Activated CD4-positive, alpha-beta T cell treated with anti-CD3 and anti-CD28 coated beads, Interleukin-2, amount 50 U/mL, for 24 hours (primary cell): ENCODE data around the gene NME3.

Experiments
- DNase-seq, 2 donors: peaks; one replicate each; pipeline ENCODE4 v3.0.0-alpha.2; 2020; ENCODE audit warnings: low read depth in 1 of 2, low spot score in 1 of 2

The NME3 gene

DNA sequence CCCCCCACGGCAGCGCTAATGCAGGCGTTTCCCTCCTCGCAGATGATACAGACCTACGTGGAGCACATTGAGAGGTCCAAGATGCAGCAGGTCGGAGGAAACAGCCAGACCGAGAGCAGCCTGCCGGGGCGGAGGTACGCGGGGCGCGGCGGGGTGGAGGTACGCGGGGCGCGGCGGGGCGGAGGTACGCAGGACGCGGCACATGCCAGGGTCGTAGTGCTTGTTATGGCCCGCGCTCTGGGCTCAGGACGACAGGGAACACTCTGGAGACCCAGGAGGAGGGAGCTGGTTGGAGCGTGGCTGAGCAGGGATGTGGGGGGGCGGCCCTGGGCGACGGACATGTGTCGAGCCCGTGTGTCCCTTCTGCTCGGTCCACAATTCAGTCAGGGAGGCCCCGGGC lies 41.9 kb downstream of the NME3 start:
- no peak for DNase-seq

DNA sequence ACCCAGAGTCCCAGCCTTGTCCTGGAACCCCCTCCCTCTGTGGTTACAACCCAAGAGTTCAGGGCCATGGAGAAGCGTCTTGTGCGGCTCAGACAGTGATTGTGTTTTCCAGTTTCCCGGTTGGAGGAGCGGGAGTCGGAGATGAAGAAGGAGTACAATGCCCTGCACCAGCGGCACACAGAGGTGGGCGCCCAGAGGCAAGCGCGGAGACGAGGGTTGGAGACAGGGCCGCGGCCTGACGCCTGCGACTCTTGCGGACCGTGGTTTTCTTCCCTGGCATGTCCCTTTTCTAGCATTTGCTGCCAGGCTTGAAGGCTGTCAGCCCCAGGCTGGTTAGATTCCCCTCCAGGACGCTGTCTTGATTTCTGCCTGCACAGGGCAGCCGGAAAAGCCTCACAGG lies 42.3 kb downstream of the NME3 start:
- no peak for DNase-seq

DNA sequence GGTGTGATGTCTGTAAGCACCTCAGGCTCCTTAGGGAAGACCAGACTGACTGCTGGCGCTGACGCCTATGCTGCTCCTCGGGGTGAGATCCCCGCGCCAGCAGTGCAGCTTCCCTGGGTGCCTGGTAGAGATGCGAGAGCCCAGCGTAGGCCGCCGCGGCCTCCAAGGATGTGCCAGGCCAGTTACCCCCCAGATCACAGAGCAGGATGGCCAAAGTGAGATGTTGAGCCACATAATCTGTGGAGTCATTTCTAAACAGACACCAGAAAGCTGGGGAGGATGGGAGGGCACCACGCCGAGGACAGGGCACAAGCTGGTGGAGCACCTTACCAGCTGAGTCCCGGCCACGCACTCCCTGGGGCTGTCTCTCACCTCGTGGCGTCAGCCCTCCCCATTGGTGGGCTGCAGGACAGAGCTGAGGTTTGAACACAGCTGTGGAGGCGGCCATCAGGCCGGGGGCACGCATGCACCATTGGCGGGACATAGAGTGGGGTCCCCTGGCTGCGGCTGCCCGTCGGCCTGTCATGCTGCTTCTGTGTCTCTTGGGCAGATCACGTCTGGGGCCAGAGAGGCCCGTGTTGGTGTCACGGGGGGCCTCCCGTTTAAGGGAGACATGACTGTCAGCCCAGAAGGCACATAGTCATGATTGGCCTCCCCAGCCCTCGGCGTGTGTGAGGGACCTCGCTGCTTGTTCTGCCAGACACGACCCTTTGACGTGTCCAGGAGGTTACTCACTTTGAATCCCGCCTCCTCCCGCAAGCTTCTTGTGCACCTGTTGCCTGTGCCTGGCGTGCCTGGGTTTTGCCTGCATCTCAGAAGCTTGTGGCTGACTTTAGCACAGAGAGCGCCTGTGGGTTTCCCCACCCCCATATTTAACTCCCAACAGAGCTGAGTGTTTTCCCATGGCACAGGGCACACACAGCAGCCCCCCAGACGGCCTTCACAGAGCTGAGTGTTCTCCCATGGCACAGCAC lies 43.4 kb downstream of the NME3 start:
- DNase-seq = no peak

GRCh38 chr16:1726661-1727502 lies 44.5 kb downstream of the NME3 start:
- DNase-seq = no peak

DNA sequence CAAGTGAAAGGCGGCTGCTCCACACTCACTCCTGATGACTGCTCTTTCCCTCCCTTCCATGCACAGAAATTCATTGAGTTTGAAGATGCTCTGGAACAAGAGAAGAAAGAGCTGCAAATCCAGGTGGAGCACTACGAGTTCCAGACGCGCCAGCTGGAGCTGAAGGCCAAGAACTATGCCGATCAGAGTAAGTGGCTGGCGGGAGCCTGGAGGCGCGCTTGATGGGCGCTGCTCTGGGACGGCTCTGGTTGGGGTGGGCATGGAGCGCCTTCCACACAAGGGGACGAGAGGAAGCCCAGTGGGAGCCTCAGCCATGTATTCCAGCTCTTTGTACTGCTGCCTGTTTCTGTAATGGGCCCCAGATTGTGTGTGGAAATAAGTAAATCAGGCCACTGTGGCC lies 46.9 kb downstream of the NME3 start:
- no peak for DNase-seq

DNA sequence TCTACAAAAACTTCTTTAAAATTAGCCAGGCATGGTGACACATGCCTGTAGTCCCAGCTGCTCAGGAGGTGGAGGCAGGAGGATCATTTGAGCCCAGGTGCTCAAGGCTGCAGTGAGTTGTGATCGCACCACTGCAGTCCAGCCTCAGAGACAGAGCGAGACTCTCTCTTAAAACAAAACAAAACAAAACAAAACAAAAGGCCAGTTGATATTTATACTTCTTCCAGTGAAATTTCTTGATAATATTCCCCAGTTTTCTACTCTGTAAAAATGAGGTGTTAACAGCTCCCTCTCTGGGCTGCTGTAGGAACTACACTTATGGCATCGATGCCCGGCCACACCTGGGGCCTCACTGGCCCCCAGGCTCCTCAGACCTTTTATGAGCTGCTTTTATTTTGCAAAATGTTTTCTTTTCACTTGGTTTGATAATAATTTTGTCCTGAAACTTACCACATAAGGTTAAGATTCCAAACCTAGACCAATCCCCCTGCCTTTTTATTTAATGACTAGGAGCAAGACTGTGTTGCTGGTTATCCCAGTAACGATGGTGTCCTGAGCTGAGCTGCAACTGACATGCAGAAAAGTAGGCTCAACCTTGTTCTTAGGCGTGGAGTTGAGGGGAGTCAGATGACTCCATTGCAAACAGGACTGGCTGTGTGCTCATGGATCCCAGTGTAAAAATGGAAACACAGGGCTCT lies 47.7 kb downstream of the NME3 start:
- no peak for DNase-seq

DNA sequence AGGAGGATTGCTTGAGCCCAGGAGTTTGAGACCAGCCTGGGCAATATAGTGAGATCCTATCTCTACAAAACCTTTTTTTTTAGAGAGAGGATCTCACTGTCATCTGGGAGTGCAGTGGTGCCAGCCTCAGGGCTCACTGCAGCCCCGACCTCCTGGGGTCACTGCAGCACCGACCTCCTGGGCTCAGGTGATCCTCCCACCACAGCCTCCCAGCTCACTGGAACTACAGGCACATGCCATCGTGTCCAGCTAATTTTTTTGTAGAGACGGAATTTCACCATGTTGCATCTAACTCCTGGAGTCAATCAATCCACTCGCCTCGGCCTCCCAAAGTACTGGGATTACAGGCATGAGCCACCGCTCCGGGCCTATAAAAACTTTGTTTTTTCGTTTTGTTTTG lies 50.0 kb downstream of the NME3 start:
- DNase-seq = no peak
